ENCODE results near the gene AOX1.
"Not testable (repeated sequence)": the region's sequence is repeated elsewhere in the genome, so short reads cannot be mapped to it uniquely, and the experiment has no call there.

Gene AOX1

GRCh38 chr2:200585730-200586643 is at the start of gene AOX1:
TSS of gene AOX1 (plus strand) at chr2:200586014. CDS start at chr2:200586109, 95 bp downstream.
- DNase-seq (ENCODE audit: low read depth), result no peak

- DNase-seq (ENCODE audit: low read depth), result no peak
These were observed 47.7 kb upstream of the AOX1 start for GRCh38 chr2:200538139-200538538.

GRCh38 chr2:200540793-200541192 is 45.0 kb upstream of the AOX1 start:
- no peak for DNase-seq (ENCODE audit: low read depth)

GRCh38 chr2:200566596-200566995 is 19.2 kb upstream of the AOX1 start:
- not testable (repeated sequence) for DNase-seq (ENCODE audit: low read depth)

GRCh38 chr2:200567932-200568331 is 17.9 kb upstream of the AOX1 start:
- no peak for DNase-seq (ENCODE audit: low read depth)

GRCh38 chr2:200575957-200576356 is 9.9 kb upstream of the AOX1 start:
- DNase-seq (ENCODE audit: low read depth), result no peak

- DNase-seq (ENCODE audit: low read depth), result no peak
These were observed 8.8 kb upstream of the AOX1 start for GRCh38 chr2:200577027-200577426.

- no peak for DNase-seq (ENCODE audit: low read depth)
These were observed 7.0 kb upstream of the AOX1 start for GRCh38 chr2:200578778-200579177.

- no peak for DNase-seq (ENCODE audit: low read depth)
These were observed 1.2 kb upstream of the AOX1 start for GRCh38 chr2:200584639-200585038.

GRCh38 chr2:200585340-200585729 is 479 bp upstream of the AOX1 start:
- DNase-seq (ENCODE audit: low read depth), result no peak

- DNase-seq (ENCODE audit: low read depth), result no peak
These were observed 796 bp downstream of the AOX1 start for GRCh38 chr2:200586644-200586975.

GRCh38 chr2:200587007-200587616 is 1.3 kb downstream of the AOX1 start:
- no peak for DNase-seq (ENCODE audit: low read depth)

GRCh38 chr2:200588076-200588678 is 2.4 kb downstream of the AOX1 start:
- DNase-seq (ENCODE audit: low read depth), result no peak

GRCh38 chr2:200590090-200590489 is 4.3 kb downstream of the AOX1 start:
- no peak for DNase-seq (ENCODE audit: low read depth)

GRCh38 chr2:200591308-200591707 is 5.5 kb downstream of the AOX1 start:
- no peak for DNase-seq (ENCODE audit: low read depth)

GRCh38 chr2:200592406-200593075 is 6.7 kb downstream of the AOX1 start:
- no peak for DNase-seq (ENCODE audit: low read depth)

GRCh38 chr2:200593905-200594304 is 8.1 kb downstream of the AOX1 start:
- DNase-seq (ENCODE audit: low read depth), result no peak

GRCh38 chr2:200595913-200596312 is 10.1 kb downstream of the AOX1 start:
- DNase-seq (ENCODE audit: low read depth), result no peak

- DNase-seq (ENCODE audit: low read depth), result no peak
These were observed 11.2 kb downstream of the AOX1 start for GRCh38 chr2:200596774-200597570.

- no peak for DNase-seq (ENCODE audit: low read depth)
These were observed 13.4 kb downstream of the AOX1 start for GRCh38 chr2:200599206-200599605.

- DNase-seq (ENCODE audit: low read depth), result no peak
These were observed 14.9 kb downstream of the AOX1 start for GRCh38 chr2:200600549-200601225.
